GM19023 (cell line): ENCODE results near the gene YTHDF1.

Source experiments
- ATAC-seq: cut with Tn5 transposase; IDR thresholded peaks from one replicate; pipeline ENCODE4 v1.9.1; 2021; ENCODE audit warnings: mild to moderate bottlenecking, moderate library complexity; ENCODE audit not compliant: unreplicated experiment

Gene YTHDF1

DNA sequence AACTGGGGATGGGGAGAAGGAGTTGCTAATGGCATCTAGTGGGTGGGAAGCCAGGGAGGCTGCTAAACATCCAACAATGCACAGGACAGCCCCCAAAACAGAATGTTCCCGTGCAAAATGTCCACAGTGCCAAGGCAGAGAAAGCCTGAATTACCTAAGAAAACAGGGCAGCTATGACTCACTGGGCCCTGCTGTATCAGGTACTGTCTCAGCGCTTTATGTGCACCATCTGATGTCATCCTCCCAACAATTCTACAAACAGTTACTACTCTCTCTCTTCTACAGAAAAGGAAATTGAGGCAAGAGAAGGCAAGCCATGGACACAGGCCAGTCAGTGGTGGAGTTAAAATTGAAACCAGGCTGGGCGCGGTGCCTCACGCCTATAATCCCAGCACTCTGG, 3.1 kb downstream of the YTHDF1 start:
- ATAC-seq: no peak

DNA sequence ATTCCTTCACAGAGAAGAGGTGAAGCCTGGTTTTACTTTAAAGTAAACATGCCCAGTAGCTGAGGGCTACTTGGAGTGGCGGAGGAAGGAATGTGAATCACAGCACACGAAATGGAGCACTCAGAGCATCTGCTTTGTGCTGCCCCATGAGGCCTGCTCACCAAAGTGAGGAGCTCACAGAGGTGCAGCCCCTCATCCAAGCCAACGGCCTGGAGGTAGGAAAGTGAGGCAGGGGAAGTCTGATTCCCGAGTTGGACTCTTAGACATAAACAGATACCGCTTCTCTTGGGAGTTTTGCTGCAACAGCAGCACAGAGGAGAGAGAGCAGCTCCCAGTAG, 3.6 kb downstream of the YTHDF1 start:
- ATAC-seq: no peak

DNA sequence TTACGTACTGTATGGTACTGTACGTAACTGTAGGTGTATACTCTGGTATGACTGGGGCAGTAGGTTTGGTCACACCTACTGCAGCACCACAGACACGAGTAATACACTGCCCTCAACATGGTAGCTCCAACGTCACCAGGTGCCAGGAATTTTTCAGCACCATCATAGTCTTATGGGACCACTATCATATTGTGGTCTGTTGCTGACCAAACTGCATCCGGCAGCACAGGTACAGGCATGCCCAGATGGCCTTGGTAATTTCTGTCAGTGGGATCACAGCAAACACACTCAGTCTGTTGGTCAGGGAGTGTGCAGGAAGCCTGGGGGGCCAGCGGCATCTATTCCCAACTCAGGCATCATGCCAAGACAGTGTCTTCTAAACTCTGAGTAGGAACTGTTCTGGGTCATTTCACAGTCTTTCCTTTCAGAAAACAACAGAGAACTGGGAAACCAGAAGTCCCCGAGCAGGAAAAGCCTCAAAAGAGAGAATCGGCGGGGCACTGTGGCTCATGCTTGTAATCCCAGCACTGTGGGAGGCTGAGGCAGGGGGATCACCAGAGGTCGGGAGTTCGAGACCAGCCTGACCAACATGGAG, 5.8 kb downstream of the YTHDF1 start:
- ATAC-seq: no peak

DNA sequence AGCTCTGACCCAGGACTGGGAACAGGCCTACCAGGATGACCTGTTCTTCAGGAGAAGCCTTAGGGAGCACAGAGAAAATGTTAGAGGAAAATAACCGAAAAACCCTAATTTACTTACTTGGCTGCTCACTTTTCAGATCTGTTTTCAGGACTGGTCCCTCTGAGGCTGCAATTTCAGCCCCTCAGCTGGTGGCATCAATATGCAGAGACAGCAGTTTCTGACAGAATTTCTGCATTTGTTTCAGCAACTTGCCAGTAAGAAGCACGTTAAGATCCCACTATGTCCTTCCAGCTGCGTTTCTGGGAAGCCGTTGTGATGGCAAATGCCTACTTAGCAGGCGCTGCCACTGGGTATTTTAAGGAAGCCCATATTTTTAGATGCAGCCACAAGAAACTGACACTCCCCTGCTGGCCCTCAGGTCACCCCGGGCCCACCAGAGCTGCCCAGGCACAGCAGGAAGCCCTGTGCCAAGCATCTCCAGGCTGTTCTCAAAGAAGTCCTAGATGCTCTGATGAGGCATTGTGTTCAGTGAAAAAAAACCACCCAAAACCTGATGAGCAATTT, 7.5 kb downstream of the YTHDF1 start:
- ATAC-seq: no peak

DNA sequence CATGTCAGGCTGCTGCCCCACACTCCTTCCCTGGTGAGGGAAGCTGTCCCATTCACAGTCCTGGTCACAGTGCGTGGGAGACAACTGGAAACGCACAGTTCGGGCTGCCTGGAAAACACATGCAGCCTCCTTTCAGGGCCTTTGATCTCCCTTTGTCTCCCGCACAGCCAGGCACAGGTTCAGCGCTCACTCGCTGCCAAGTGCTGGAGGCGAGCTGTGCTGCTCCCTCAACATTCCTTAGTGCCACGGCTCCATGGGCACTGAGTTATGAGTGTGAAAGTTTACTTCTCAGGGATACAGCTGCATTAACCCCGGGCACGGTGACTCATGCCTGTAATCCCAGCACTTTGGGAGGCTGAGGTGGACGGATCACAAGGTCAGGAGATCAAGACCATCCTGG, 9.1 kb downstream of the YTHDF1 start:
- ATAC-seq: no peak

DNA sequence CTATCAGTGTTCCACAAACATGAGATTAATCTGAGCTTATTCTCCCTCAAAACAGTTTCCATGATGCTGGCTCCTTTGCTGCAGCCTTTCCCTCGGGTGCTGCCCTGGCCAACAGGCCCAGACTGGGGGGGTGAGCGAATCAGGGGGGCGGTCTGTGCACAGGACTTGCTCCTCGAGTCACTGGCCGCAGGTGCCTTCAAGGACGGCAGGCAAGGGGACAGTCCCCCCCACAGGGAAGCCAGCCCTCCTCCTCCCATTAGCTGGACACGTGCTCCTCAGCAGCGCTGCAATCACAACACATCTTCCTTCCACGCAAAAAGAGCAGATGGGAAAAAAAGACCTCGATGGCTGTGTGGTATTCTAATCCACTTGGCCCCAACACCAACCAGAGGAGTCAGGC, 10.0 kb downstream of the YTHDF1 start:
- ATAC-seq: no peak

DNA sequence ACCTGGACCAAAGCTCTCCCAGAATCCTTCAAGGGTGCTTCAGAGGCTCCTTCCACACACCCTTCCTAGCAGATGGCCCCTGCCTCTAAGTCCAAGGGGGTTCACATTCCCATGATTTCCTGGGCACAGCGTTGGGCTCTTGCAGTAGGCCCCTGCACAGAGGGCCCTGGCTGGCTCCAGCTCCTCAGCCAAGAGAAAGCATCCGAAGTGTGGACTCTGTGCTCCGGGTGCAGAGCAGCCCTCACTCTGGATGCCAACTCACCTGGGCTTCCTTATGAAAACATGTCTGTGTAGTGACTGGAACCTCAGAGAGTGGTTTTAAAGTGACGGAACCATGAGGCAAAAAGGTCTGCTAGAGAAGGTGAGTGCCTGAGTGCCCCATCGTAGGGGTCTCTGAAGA, 11.6 kb downstream of the YTHDF1 start:
- no peak for ATAC-seq

DNA sequence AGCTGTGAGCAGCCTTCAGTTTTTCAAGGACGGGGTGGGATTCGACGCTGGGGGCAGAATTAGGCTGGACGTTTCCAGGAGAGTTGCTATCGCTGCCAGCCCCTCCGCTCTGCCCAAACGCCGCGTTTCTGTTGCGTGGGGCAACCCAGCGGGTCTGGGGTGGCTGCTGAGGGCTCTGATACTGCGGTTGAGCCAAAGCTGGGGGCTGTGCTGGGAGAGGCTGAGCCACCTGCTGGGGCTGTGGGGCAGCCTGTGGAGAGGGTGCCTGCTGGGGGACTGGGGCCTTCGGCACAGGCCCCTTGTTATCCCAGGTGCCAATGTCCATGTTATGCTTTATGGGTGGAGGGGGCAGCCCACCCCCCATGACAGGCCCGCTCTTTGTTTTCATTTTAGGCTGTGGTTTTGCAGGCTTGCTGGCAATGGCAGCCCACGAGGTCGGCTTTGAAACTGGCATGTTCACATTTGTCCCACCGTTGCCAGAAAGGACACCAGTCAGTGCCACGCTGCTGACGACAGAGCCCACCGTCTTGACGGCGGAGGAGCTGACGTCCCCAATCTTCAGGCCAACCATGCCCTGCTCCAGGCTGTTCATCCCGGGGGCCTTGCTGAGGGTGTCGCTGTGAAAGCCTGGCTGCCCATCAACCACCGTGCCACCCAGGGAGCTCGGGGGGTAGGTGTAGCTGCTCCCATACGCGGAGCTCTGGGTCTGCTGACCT, 13.0 kb downstream of the YTHDF1 start:
- ATAC-seq: no peak

DNA sequence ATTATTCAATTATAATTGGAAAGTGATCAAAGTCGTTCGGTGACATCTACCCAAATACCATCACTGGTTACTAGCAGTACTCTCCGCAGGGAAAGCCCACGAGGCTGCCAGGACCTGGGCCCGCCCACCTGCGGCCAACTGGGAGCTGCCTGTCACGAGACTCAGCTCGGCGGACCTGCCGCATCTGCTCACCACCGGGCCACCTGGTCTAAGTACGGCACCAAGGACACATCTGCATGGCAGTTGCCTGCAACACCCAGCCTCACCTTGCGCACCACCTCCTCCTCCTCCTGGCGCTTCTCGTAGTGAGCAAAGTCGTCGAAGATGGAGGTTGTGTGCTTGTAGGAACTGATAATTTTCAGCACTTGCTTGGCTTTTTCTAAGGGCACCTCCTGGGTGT, 13.9 kb downstream of the YTHDF1 start:
- no peak for ATAC-seq

DNA sequence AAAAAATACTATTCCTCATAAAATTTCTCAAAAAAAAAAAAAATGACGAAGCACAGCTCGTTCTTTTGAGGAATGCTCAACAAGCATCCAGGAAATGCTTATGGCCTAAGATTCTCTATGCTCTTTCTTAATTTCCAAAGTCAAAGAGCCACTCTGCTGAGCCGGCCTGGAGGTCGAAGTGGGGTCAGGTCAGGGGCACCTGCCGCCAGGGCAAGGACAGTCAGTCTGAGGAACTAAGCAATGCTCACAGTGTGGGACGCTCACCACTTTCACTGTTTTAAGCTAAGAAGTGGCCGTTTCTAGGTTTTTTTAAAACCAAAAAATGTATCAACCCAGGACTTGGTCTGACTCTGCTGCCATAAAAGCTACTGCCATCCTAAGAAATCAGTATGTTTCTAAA, 17.3 kb downstream of the YTHDF1 start:
- no peak for ATAC-seq

DNA sequence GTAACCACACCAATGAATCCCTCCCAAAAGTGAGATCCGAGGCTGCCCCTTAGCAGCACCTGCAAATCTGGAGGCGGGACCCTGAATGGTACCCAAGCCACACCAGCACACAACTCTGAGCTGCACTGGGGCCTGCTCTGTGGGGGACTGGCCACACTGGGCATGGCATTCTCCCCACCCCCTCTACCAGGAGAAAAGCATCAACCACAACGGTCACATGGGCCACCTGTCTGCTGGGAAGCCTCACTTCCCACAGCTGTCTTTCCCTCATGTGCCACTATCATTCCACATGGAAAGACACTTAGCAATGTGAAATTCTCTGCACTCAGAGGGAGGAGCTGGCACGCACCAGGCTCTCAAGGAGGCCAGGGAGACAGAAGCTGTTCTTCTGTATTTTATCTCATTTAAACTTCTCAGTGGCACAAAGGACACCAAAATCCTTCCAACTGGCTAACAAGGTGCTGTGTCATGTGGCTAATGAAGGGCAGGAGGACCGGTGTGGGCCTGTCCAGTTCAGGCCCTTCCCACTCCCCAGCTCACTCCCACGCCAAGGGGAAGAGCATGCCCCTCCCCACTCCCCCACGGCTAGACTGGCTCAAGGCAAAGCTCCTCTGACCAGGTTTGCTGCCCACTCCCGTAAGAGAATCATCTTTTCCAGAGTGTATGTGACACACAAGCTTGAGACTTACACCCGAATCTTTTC, 19.0 kb downstream of the YTHDF1 start:
- no peak for ATAC-seq

DNA sequence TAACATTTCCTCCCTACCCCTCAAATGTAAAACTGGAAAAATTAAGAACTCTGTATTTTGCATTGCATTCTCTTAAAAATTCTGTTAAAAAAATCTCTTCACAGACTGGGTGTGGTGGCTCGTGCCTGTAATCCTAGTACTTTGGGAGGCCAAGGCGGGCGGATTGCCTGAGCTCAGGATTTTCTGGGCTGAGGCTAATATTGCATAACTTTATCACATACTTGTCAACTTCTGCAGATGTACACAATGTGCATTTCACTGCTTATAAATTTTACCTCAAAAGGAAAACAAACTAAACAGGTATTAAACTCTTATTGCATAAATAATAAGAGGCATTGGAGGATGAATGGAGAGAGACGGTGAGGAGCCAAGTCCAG, 21.1 kb downstream of the YTHDF1 start:
- ATAC-seq: no peak

DNA sequence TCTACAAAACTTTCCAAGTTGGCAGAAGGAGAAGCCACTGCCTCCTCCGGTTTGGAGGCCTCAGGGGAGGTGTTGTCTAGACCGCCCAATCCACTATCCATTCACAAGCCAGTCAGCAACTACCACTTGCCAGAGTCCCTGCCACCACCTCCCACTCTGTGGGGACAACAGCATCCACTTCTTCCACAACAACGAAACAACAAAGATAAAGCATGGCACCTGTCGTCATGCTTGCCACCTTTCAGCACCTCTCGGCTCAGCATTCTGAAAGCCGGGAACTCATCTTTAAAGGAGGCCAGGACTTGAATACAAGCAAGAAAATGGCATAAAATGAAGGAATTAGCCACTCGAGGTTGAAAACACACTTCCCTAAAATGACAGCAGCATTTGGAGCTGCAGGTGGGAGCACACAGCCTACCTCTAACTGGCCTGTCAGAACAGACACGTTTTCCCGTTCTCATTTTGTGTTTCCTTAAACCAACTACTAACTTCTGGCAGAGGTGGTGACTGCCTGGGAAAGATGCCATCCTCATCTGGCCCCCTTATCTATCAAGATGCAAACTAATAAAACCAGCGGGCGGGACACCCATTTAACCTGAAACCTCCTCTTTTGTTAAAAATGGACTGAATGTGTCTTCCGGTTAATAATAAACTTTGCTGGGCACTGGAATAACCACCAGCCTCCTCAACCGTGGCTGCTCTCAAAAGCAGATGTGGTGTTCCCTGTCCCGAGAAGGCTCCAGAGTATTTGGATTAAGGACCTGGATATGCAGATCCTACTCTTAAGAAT, 21.7 kb downstream of the YTHDF1 start:
- ATAC-seq: no peak

DNA sequence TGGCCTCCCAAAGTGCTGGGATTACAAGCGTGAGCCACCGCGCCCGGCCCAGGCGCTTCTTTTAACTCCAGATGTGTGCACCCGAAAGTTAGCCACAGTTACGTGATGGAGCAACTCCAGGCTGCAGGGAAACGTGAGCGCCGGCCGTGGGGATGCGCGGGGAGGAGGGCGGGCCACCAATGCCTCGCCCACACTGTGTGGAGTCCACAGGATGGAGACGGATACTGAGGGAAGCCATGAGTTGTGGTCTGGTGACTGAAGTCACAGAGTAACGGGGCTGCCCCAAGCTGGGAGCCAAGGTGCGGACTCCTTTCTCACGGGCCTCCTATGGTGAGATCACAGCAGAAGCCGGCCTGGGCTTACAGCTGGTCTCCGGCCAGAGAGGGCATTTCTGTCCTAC, 23.2 kb downstream of the YTHDF1 start:
- ATAC-seq: no peak

DNA sequence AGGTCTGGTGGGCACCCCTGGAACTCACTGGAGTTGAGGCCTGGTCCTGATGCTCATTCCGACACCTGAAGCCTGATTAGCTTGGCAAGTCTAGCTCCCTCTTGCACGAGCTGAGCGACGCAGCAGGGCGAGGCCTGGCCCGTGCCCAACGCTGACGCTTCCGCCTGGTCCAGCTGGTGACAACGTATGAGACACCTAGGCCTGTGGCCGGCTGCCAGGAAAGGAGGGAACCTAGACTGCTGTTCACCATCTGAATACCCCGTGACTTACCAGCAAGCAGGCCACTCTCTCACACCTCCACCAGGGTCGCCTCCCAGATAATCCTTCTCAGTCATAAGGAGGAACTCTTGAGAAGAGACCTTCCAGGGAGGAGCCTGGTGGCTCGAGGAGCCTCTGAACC, 24.5 kb downstream of the YTHDF1 start:
- ATAC-seq: no peak

DNA sequence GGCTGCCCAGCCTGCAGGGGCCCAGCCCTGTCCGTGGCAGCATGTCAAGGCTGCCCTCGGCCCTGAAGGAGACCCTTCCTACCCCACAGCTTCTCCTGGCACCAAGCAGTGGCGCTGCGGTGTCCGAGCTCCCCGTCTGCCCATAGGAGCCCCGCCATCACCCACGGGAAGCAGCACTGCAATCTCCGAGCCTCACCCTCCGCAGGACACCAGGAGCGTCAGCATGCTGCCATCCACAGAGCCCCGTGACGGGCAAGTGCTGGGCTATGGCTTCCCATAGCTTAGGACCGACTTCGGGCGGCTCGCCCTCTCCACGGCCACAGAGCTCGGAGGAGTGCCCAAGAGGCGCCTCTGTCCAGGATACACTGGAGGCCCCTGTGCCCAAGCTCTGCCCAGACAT, 25.1 kb downstream of the YTHDF1 start:
- ATAC-seq: no peak

DNA sequence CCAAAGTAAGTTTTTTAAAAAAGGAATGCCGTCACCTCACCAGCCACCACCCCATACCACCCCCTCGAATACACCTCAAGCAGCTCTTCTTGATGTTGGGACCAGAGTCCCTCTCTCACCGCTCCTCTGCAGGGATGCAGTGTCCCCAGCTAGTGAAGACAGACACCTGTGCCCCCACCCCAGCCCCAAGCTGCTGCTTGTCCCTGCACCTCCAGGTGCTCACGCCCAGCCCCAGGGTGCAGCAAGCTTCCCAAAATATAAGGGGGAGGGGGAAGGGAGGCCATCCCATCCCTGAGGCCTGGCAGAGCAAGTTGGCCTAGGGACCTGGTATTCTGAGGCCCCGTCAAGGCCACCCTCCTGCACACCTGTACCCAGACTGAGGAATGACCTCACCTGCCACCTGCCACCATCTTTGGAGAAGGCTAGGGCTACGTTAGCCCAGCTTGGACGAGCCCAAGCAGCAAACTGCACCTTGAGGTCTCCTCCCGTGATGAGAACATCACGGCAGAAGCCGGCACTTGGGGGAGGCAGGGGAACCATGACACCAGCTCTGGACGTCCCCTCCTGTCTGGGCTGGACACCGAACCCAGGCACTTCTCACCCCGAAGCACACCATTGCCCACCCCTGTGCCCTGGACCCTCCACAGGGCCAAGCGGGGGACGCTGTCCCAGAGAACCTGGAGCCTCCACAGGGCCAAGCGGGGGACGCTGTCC, 25.9 kb downstream of the YTHDF1 start:
- ATAC-seq: no peak

DNA sequence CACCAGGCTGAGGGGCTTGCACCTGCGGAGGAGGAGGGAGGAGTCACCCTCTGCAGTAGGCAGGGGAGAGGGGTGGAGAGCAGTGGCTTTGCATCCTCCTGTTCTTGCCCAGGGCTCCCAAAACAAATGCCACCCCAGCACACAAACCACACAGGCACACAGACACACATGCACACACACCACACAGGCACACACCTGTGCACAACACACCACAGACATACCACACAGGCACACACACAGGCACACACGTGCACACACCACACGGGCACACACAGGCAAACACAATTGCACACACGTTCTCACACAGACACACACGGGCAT, 26.6 kb downstream of the YTHDF1 start:
- no peak for ATAC-seq

DNA sequence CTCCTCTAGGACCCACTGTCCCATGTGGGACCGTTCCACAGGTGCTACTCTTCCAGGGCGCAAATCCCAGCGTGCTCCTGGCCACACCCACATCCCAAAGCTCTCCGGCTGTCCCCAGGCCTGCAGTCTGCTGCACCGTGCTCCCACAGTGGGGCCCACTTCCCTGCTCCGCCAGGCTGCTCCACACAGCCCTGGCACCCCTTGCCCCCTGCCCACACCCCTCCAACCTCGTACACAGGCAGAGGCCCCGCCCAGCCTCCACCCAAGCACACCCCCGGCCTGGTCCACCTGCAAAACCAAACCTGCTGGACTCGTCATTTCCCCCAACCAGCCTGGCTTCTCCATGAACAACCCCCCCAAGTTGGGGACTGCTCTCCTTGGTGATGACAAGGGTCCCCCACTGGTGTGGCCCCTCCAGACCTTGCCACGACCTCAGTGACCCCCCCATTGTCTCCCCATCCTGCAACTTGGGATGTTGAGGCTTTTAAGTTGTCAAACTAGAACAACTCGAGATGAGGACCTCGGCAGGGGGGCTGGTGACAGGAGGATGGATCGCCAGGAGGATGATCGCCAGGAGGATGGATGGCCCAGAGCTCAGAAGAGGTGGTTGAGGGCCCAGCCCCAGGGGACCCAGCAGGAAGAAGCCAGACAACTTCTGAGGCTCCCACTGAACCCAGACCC, 27.1 kb downstream of the YTHDF1 start:
- no peak for ATAC-seq

DNA sequence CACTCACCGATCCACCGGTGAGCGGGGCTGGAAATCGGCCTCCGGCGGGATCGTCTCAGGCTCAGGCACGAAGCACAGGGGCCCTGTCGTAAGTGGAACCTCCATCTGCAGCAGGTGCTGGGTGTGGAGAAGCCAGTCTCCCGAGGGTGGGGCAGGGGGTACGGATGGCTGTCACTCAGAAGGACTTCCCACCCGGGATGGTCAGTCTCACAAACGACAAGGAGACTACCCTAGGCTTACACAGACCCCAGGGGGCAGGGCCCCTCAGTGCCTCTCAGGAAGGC, 27.8 kb downstream of the YTHDF1 start:
- no peak for ATAC-seq
